C4-2B (cell line): ENCODE measurements around the gene WNT9B.

ENCODE experiments used
- CTCF ChIP-seq: fragments of 450-650 bp; conservative IDR thresholded peaks from 2 replicates; pipeline ENCODE4 v1.5.1; 2017; ENCODE audit warnings: mild to moderate bottlenecking
- ZFX ChIP-seq: fragments of 450-650 bp; IDR thresholded peaks from 2 replicates; pipeline ENCODE4 v1.6.1; 2017

GRCh38 chr17:46878055-46878454 is 26.7 kb downstream of the WNT9B start:
- TF ChIP-seq CTCF (no peak), ZFX (no peak)
